Measurements from ENCODE around the gene SPTBN5.

The SPTBN5 gene

DNA sequence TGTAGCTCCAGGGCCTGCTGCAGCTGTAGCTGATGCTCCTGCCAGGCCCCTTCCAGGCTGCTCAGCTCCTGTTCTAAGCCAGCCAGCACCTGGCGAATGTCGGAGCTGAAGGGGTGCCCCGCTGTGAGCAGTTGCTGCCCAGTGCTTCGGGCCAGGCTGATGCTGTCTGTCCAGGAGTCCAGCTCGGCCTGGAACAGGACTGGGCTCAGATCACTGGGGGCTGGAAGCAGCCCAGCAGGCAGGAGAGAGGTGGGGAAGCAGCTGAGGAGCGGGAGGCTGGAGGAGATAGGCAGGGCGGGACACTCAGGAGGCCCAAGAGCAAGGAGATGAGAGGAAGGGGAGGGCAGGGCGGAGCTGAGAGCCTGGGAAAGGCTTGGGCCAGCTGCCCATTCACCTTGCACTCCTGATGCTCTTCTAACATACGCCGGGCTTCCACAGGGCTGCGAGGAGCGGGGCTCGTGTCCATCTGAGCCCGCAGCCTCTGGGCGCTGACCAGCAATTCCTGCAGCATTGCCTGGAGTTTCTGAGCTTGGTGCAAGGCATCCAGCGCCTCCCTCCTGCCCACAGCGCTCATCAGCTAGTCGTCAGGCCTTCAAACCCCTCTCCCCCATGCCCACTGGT lies 32.0 kb downstream of the SPTBN5 start:
- Histone ChIP-seq H2AFZ (ENCODE audit: low read length) (no peak overlapping the region), H3F3A (ENCODE audit: low read depth) (no peaks in the 10 kb centered on the region), H3K79me2 (ENCODE audit: insufficient read depth, low read length) (no peaks in the 10 kb centered on the region), H3K4me2 (ENCODE audit: low read depth, low read length, poor library complexity, severe bottlenecking) (no peak overlapping the region), H3K36me3 (ENCODE audit: insufficient read depth, low read length) (no peaks in the 10 kb centered on the region), H3K9ac (ENCODE audit: low read depth, low read length, poor library complexity, severe bottlenecking) (no peak overlapping the region), H3K4me1 (ENCODE audit: insufficient read depth, low read length, poor library complexity, severe bottlenecking) (peaks cover 42% of the 10 kb centered on the region), H4K20me1 (ENCODE audit: insufficient read depth, low read length, poor library complexity, severe bottlenecking) (no peaks in the 10 kb centered on the region), H3K27me3 (ENCODE audit: insufficient read depth, low read length, poor library complexity, severe bottlenecking) (no peaks in the 10 kb centered on the region), H3K9me2 (replicated peaks; ENCODE audit: low read depth, low read length) (no peaks in the 10 kb centered on the region), H3K4me3 (ENCODE audit: low read length, poor library complexity, severe bottlenecking) (no peak overlapping the region), H3K9me3 (ENCODE audit: insufficient read depth, low read depth, low read length) (no peaks in the 10 kb centered on the region)
- TF ChIP-seq EZH2phosphoT487 (IDR thresholded peaks at IDR 0.05; ENCODE audit: borderline replicate concordance) (no peak), CTCF (conservative IDR thresholded peaks at IDR 0.05; ENCODE audit: low read length) (no peak)

DNA sequence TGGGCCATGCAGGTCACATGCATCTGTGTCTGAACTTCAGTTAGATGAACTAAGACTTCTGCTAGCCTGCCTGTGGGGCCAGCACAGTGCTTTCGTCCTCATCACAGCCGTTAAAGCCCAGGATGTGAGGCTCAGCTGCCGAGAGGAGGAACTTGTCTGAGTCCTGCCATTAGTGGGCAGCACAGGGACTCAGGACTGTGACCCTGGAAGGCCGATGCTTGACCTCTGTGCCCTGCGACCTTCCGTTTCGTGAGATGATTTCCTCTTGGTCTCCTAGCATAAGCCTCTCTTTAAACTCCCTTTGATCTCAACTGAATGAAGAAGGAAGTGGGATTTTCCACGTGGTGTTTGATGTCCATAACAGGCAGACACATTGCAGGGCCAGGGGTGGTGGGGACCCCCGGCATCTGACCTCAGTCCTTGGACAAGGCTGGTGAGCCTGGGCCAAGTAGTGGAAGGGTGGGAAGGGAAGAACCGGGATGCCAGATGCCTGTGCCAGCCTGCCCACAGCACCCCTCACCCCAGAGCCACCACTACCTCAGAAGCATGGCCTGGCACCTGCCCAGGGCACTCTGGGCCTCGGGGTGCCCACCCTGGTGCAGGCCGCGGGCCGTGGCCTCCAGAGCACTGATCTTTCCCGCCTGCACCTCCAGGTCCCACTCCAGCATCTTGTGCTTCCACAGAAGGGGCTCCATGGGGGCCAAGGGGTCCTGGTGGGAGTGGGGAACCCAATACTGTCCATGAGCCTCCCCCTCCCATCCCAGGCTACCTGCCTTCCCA lies 33.6 kb downstream of the SPTBN5 start:
- Histone ChIP-seq H3K4me2 (ENCODE audit: low read depth, low read length, poor library complexity, severe bottlenecking) (no peak overlapping the region), H4K20me1 (ENCODE audit: insufficient read depth, low read length, poor library complexity, severe bottlenecking) (no peaks in the 10 kb centered on the region), H3K9me3 (ENCODE audit: insufficient read depth, low read depth, low read length) (no peaks in the 10 kb centered on the region), H3K9me2 (replicated peaks; ENCODE audit: low read depth, low read length) (no peaks in the 10 kb centered on the region), H3K79me2 (ENCODE audit: insufficient read depth, low read length) (no peaks in the 10 kb centered on the region), H2AFZ (ENCODE audit: low read length) (no peak overlapping the region), H3K9ac (ENCODE audit: low read depth, low read length, poor library complexity, severe bottlenecking) (no peak overlapping the region), H3K36me3 (ENCODE audit: insufficient read depth, low read length) (no peaks in the 10 kb centered on the region), H3F3A (ENCODE audit: low read depth) (no peaks in the 10 kb centered on the region), H3K4me1 (ENCODE audit: insufficient read depth, low read length, poor library complexity, severe bottlenecking) (peaks cover 27% of the 10 kb centered on the region), H3K4me3 (ENCODE audit: low read length, poor library complexity, severe bottlenecking) (no peak overlapping the region), H3K27me3 (ENCODE audit: insufficient read depth, low read length, poor library complexity, severe bottlenecking) (no peaks in the 10 kb centered on the region)
- TF ChIP-seq CTCF (conservative IDR thresholded peaks at IDR 0.05; ENCODE audit: low read length) (peak; percentile 28), EZH2phosphoT487 (IDR thresholded peaks at IDR 0.05; ENCODE audit: borderline replicate concordance) (no peak)

DNA sequence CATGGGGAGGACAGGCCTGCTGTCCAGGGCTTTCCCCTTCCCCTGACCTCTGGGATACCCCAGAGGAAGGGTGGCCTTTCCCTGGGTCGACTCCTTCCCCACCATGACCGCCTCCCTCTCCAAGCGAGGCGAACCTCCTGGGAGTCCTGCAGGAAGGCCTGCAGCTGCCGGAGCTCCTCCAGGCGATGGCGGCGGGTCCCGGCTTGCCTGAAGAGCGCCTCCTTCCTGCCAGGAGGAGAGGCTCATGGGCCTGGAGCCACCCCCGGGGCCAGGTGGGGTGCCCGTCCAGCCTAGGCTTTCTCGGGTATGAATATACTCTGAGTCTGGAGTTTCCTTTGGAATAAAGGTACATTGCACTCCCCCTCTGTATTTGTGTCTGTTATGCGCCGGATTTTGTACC lies 35.1 kb downstream of the SPTBN5 start:
- Histone ChIP-seq H3K4me1 (ENCODE audit: insufficient read depth, low read length, poor library complexity, severe bottlenecking) (peaks cover 19% of the 10 kb centered on the region), H3K9ac (ENCODE audit: low read depth, low read length, poor library complexity, severe bottlenecking) (no peak overlapping the region), H3K36me3 (ENCODE audit: insufficient read depth, low read length) (no peaks in the 10 kb centered on the region), H3K27me3 (ENCODE audit: insufficient read depth, low read length, poor library complexity, severe bottlenecking) (no peaks in the 10 kb centered on the region), H3K9me2 (replicated peaks; ENCODE audit: low read depth, low read length) (no peaks in the 10 kb centered on the region), H3K79me2 (ENCODE audit: insufficient read depth, low read length) (no peaks in the 10 kb centered on the region), H2AFZ (ENCODE audit: low read length) (no peak overlapping the region), H3K9me3 (ENCODE audit: insufficient read depth, low read depth, low read length) (no peaks in the 10 kb centered on the region), H3F3A (ENCODE audit: low read depth) (no peaks in the 10 kb centered on the region), H4K20me1 (ENCODE audit: insufficient read depth, low read length, poor library complexity, severe bottlenecking) (no peaks in the 10 kb centered on the region), H3K4me3 (ENCODE audit: low read length, poor library complexity, severe bottlenecking) (no peak overlapping the region), H3K4me2 (ENCODE audit: low read depth, low read length, poor library complexity, severe bottlenecking) (no peak overlapping the region)
- TF ChIP-seq EZH2phosphoT487 (IDR thresholded peaks at IDR 0.05; ENCODE audit: borderline replicate concordance) (no peak), CTCF (conservative IDR thresholded peaks at IDR 0.05; ENCODE audit: low read length) (no peak)

Measured in Loucy (cell line).